Trophoblast cell (in vitro differentiated cells and primary cell): ENCODE results near the gene MED12L.

ENCODE experiments used
- DNase-seq, 2 donors: peaks; one replicate each; pipeline ENCODE4 v3.0.0-alpha.2; 2016
- H2AFZ ChIP-seq: 2 replicates; pipeline ENCODE4 v1.6.1; 2013; ENCODE audit warnings: low read length, moderate library complexity, mild to moderate bottlenecking; ENCODE audit not compliant: insufficient read depth, poor library complexity
- H2AK5ac ChIP-seq: 2 replicates; pipeline ENCODE4 v1.6.1; 2013; ENCODE audit warnings: mild to moderate bottlenecking, low read length
- H2BK120ac ChIP-seq: 2 replicates; pipeline ENCODE4 v1.6.1; 2013; ENCODE audit warnings: low read length, mild to moderate bottlenecking, moderate library complexity; ENCODE audit not compliant: insufficient read depth, poor library complexity
- H2BK12ac ChIP-seq: 2 replicates; pipeline ENCODE4 v1.6.1; 2013; ENCODE audit warnings: mild to moderate bottlenecking, low read length, moderate library complexity
- H2BK5ac ChIP-seq: 2 replicates; pipeline ENCODE4 v1.6.1; 2013; ENCODE audit warnings: low read length, low read depth, moderate library complexity, mild to moderate bottlenecking; ENCODE audit not compliant: poor library complexity
- H3K14ac ChIP-seq: 2 replicates; pipeline ENCODE4 v1.6.1; 2013; ENCODE audit warnings: mild to moderate bottlenecking, low read length
- H3K18ac ChIP-seq: 2 replicates; pipeline ENCODE4 v1.6.1; 2013; ENCODE audit warnings: mild to moderate bottlenecking, low read length
- H3K23ac ChIP-seq: 2 replicates; pipeline ENCODE4 v1.6.1; 2013; ENCODE audit warnings: low read length
- H3K27ac ChIP-seq: 2 replicates; pipeline ENCODE4 v1.5.1; 2013; ENCODE audit warnings: low read depth, mild to moderate bottlenecking, inconsistent platforms, low read length, moderate library complexity
- H3K27me3 ChIP-seq: 2 replicates; pipeline ENCODE4 v1.6.1; 2013; ENCODE audit warnings: inconsistent platforms, mild to moderate bottlenecking, low read length, moderate library complexity; ENCODE audit not compliant: insufficient read depth
- H3K36me3 ChIP-seq, 2 experiments: 1 replicate in 1 of 2; 2 replicates in 1 of 2; pipeline ENCODE4 v1.6.1; 2013; ENCODE audit warnings: low read length in 2 of 2, mild to moderate bottlenecking in 2 of 2, moderate library complexity in 1 of 2; ENCODE audit not compliant: insufficient read depth in 2 of 2, control insufficient read depth in 1 of 2
- H3K4ac ChIP-seq: 2 replicates; pipeline ENCODE4 v1.6.1; 2013; ENCODE audit warnings: low read depth, mild to moderate bottlenecking, low read length, moderate library complexity
- H3K4me1 ChIP-seq, 2 experiments: 1 replicate in 1 of 2; 2 replicates in 1 of 2; pipeline ENCODE4 v1.6.1; 2013; ENCODE audit warnings: low read length in 2 of 2, mild to moderate bottlenecking in 2 of 2, moderate library complexity in 1 of 2; ENCODE audit not compliant: insufficient read depth in 2 of 2, control insufficient read depth in 1 of 2
- H3K4me2 ChIP-seq: 2 replicates; pipeline ENCODE4 v1.6.1; 2013; ENCODE audit warnings: inconsistent platforms, mild to moderate bottlenecking, low read length, moderate library complexity
- H3K4me3 ChIP-seq: 2 replicates; pipeline ENCODE4 v1.5.1; 2013; ENCODE audit warnings: mild to moderate bottlenecking, low read depth, low read length, inconsistent platforms
- H3K79me1 ChIP-seq: one replicate; pipeline ENCODE4 v1.6.1; 2013; ENCODE audit warnings: low read length
- H3K79me2 ChIP-seq: 2 replicates; pipeline ENCODE4 v1.6.1; 2013; ENCODE audit warnings: low read length, mild to moderate bottlenecking; ENCODE audit not compliant: control insufficient read depth, insufficient read depth, poor library complexity
- H3K9ac ChIP-seq: 2 replicates; pipeline ENCODE4 v1.6.1; 2013; ENCODE audit warnings: mild to moderate bottlenecking, low read length
- H3K9me3 ChIP-seq: 2 replicates; pipeline ENCODE4 v1.6.1; 2013; ENCODE audit warnings: low read depth, mild to moderate bottlenecking, control low read depth, inconsistent platforms, low read length; ENCODE audit not compliant: insufficient read depth
- H4K12ac ChIP-seq: 2 replicates; pipeline ENCODE4 v1.6.1; 2013; ENCODE audit warnings: low read depth, mild to moderate bottlenecking, low read length, moderate library complexity
- H4K8ac ChIP-seq: 2 replicates; pipeline ENCODE4 v1.6.1; 2013; ENCODE audit warnings: low read depth, mild to moderate bottlenecking, low read length, moderate library complexity
- H4K91ac ChIP-seq: one replicate; pipeline ENCODE4 v1.6.1; 2013; ENCODE audit warnings: low read depth, mild to moderate bottlenecking, low read length, moderate library complexity
- WGBS: extraction: QIAGEN DNeasy Blood & Tissue Kit; methylation state at CpG from one replicate; pipeline ENCODE4 v1.1.7; 2013; ENCODE audit warnings: missing lambda C conversion rate; ENCODE audit not compliant: insufficient read length, insufficient coverage; ENCODE audit errors: extremely low coverage; 5-methylcytosine and 5-hydroxymethylcytosine counted together

The MED12L gene

GRCh38 chr3:151314137-151314536 is 228.7 kb downstream of the MED12L start:
- H2BK5ac ChIP-seq: no peak overlapping the region
- peak overlapping the region; percentile 90 for H3K27ac ChIP-seq
- peaks cover 2% of the 10 kb centered on the region for H3K79me2 ChIP-seq
- H3K14ac ChIP-seq: no peak overlapping the region
- H3K9me3 ChIP-seq: no peaks in the 10 kb centered on the region
- no peak overlapping the region for H2AFZ ChIP-seq
- H3K36me3 ChIP-seq: peaks cover 0 to 1% of the 10 kb centered on the region in 2 experiments
- DNase-seq: no peak
- H3K4ac ChIP-seq: peak overlapping the region; percentile 10
- H2BK12ac ChIP-seq: no peak overlapping the region
- no CpG with 5 or more reads among the region's 2 CpGs for WGBS
- H3K18ac ChIP-seq: no peak overlapping the region
- H3K79me1 ChIP-seq: peaks cover 11% of the 10 kb centered on the region
- H4K8ac ChIP-seq: no peak overlapping the region
- H2AK5ac ChIP-seq: no peak overlapping the region
- no peak overlapping the region for H3K4me3 ChIP-seq
- no peak overlapping the region for H3K9ac ChIP-seq
- H2BK120ac ChIP-seq: no peak overlapping the region
- no peaks in the 10 kb centered on the region for H3K27me3 ChIP-seq
- H4K91ac ChIP-seq: no peak overlapping the region
- H3K4me2 ChIP-seq: peak overlapping the region; percentile 42
- H3K23ac ChIP-seq: no peak overlapping the region
- H3K4me1 ChIP-seq: peaks cover 6 to 13% of the 10 kb centered on the region in 2 experiments
- no peak overlapping the region for H4K12ac ChIP-seq

DNA sequence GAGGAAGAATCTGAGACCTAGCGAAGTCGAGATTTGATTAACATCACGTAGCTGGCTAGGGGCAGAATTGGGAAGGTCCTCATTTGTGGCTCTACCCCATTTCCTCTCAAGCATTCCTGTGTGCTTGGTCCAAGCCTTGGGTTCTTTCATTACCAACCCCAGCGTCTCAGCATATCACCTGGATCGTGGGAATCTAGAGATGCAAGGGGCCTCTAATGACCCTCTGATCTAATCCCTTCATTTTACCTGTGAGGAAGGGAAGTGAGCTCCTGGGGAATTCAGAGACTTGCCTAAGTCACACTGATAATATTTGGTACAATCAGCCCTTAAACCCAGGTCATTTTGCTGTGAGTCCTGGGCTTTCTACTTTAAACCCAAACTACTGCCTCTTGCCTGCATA is 229.1 kb downstream of the MED12L start:
- H3K18ac ChIP-seq: peak overlapping the region; percentile 64
- no peak overlapping the region for H2AK5ac ChIP-seq
- H3K4ac ChIP-seq: peak overlapping the region; percentile 10
- WGBS: no CpG with 5 or more reads among the region's 5 CpGs
- DNase-seq: no peak
- peaks cover 6 to 13% of the 10 kb centered on the region in 2 experiments for H3K4me1 ChIP-seq
- no peak overlapping the region for H2AFZ ChIP-seq
- H2BK12ac ChIP-seq: peak overlapping the region; percentile 77
- H3K79me2 ChIP-seq: peaks cover 2% of the 10 kb centered on the region
- peaks cover 11% of the 10 kb centered on the region for H3K79me1 ChIP-seq
- H3K9me3 ChIP-seq: no peaks in the 10 kb centered on the region
- peak overlapping the region; percentile 75 for H2BK5ac ChIP-seq
- H3K27me3 ChIP-seq: no peaks in the 10 kb centered on the region
- no peak overlapping the region for H3K23ac ChIP-seq
- no peak overlapping the region for H3K9ac ChIP-seq
- H3K14ac ChIP-seq: peak overlapping the region; percentile 13
- no peak overlapping the region for H4K12ac ChIP-seq
- H3K36me3 ChIP-seq: peaks cover 0 to 1% of the 10 kb centered on the region in 2 experiments
- no peak overlapping the region for H4K8ac ChIP-seq
- H2BK120ac ChIP-seq: peak overlapping the region; percentile 48
- H3K27ac ChIP-seq: peak overlapping the region; percentile 90
- H3K4me3 ChIP-seq: no peak overlapping the region
- peak overlapping the region; percentile 39 for H4K91ac ChIP-seq
- H3K4me2 ChIP-seq: peak overlapping the region; percentile 42

GRCh38 chr3:151315136-151315535 is 229.7 kb downstream of the MED12L start:
- Histone ChIP-seq H3K4ac (peak overlapping the region; percentile 10), H3K9ac (no peak overlapping the region), H4K91ac (no peak overlapping the region), H3K4me3 (no peak overlapping the region), H3K36me3 (no peaks in the 10 kb centered on the region), H3K9me3 (no peaks in the 10 kb centered on the region), H3K27me3 (no peaks in the 10 kb centered on the region), H3K27ac (peak overlapping the region; percentile 90), H3K4me2 (peak overlapping the region; percentile 42), H3K23ac (no peak overlapping the region), H4K8ac (no peak overlapping the region), H2BK5ac (no peak overlapping the region), H3K14ac (no peak overlapping the region), H2BK120ac (peak overlapping the region; percentile 48), H3K4me1 (peaks cover 6 to 11% of the 10 kb centered on the region in 2 experiments), H2BK12ac (no peak overlapping the region), H2AFZ (no peak overlapping the region), H4K12ac (no peak overlapping the region), H2AK5ac (no peak overlapping the region), H3K18ac (no peak overlapping the region), H3K79me2 (no peaks in the 10 kb centered on the region), H3K79me1 (peaks cover 11% of the 10 kb centered on the region)
- peak in 1 of 2 donors; percentile 59 for DNase-seq
- WGBS: no CpG with 5 or more reads among the region's 2 CpGs

DNA sequence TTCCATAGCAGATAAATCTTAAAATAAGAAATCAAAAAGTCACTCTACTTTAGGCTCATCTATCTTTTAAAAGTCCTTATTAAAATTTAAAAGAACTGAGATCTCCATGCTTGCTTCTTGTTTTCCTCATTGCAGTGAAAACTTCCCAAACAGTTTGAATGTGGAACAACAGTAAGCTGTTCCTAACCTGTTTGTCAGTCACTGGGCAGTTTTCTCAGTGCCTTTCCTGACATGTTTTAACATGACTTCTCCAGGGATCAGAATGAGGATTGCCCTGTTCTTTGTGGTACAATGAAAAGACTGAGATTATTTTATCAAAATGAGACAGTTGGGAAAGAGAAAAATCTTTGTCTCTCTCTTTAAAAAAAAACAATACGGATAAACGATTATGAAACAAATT is 230.4 kb downstream of the MED12L start:
- no peak overlapping the region for H4K91ac ChIP-seq
- H3K27ac ChIP-seq: peak overlapping the region; percentile 57
- peak overlapping the region; percentile 81 for H2BK5ac ChIP-seq
- no CpG with 5 or more reads among the region's 2 CpGs for WGBS
- H3K18ac ChIP-seq: no peak overlapping the region
- peaks cover 11% of the 10 kb centered on the region for H3K79me1 ChIP-seq
- no peaks in the 10 kb centered on the region for H3K36me3 ChIP-seq
- H2AFZ ChIP-seq: no peak overlapping the region
- no peak overlapping the region for H3K9ac ChIP-seq
- H2BK120ac ChIP-seq: no peak overlapping the region
- peak in 1 of 2 donors; percentile 32 for DNase-seq
- H3K9me3 ChIP-seq: no peaks in the 10 kb centered on the region
- H3K27me3 ChIP-seq: no peaks in the 10 kb centered on the region
- peaks cover 6 to 14% of the 10 kb centered on the region in 2 experiments for H3K4me1 ChIP-seq
- H2BK12ac ChIP-seq: no peak overlapping the region
- no peak overlapping the region for H3K4me3 ChIP-seq
- no peak overlapping the region for H3K23ac ChIP-seq
- no peak overlapping the region for H3K4me2 ChIP-seq
- no peak overlapping the region for H3K4ac ChIP-seq
- H4K12ac ChIP-seq: no peak overlapping the region
- H3K79me2 ChIP-seq: no peaks in the 10 kb centered on the region
- no peak overlapping the region for H4K8ac ChIP-seq
- no peak overlapping the region for H3K14ac ChIP-seq
- H2AK5ac ChIP-seq: no peak overlapping the region
